GM19467 (cell line): Measurements from ENCODE around the gene CD300LG.

ENCODE experiments used
- ATAC-seq: cut with Tn5 transposase; IDR thresholded peaks from one replicate; pipeline ENCODE4 v1.9.1; 2021; ENCODE audit warnings: mild to moderate bottlenecking, moderate library complexity; ENCODE audit not compliant: unreplicated experiment

The CD300LG gene

DNA sequence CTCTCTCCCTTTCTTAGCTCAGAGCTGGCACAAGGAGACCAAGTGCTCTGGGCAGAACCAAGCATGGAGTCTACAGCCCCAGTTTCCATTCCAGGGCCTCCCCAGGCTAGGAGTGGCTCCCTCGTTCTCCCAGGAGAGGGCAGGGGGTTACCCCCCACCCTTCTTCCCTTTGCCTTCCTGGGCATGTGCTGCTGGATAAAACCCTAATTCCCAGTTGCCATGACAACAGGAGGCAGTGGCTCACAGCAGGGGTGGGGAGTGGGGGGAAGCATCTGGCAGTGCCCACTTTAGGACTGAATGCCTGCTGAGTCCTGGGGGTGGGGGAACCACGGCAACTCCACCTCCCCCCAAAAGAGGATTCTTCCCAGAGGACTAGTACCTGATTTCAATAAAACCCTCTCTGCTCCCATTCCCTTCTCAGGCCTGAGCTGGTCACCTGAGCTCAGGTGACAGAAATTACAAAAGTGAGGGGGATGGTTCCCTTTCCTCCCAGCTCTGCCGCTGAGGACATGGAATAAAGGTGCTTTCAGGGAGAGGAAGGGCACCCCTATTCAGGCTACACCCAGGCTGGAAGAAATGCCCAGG, 58.5 kb downstream of the CD300LG start:
- no peak for ATAC-seq

DNA sequence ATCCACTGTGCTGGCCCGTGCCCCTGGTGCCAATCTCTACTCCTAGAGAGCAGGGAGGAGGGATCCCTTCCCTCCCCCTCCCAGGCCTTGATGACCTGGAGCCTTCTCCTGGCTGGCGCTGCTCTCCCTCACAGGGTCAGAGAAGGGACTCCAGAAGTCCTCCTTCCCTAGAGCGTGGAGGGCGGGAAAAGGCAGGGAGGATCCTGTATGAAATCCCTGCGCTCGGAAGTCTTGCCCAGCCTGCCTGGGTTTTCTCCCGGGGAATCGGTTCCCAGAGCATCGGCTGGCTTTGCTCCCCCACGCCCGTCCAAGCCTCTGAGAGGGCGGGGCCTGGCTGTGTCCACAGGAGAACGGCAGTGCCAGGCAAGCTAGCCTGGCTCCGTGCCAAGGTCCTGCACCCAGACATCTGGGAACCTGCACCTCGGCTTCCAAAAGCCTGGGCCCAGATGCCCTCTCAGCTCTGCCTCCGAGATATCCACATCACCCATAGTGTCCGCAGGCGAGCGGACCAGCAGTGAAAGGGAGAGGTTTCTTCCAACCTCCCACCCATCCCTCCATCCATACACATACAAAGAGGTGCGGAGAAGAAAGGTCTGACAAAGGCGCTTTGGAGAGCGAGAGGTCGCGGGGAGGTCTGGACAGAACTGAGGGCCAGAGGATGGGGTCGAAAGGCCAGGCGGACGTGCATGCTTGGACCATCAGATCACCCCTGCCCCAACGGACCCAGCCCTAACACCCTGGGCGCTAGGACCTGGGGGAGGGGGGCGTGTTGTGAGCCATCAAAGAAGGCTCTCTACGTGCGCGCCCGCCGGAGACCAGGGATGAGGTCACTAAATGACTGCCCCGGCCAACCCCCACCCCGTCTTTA, 59.2 kb downstream of the CD300LG start:
- ATAC-seq: no peak

DNA sequence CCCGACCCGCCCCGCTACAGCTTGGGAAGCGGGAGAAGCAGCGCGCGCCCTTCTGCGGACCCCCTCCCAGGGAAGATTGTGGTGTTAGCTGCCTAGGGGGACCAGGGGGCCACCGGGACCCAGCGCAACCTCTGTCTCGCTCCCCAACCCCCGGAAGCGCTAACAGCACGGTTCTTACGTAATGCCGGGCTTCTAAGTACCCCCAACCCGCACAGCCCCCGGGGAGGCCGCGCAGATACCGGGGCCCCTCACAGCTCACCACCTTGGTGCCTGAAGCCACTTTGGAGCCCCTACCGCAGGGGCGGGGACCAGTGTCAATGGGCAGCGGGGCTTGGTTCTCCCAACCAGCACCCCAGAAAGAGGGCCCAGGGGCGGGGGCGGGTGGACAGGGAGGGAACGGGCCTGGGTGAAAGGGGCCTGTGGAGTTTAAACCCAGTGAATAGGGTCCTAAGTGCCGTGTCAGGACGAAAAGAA, 60.0 kb downstream of the CD300LG start:
- no peak for ATAC-seq

GRCh38 chr17:43907425-43907981, 60.5 kb downstream of the CD300LG start, which contains the start of gene MPP2:
Gene MPP2, minus strand, starts transcription at chr17:43907536. Its CDS starts 3,076 bp downstream, at chr17:43904460.
- ATAC-seq: no peak

GRCh38 chr17:43907998-43908721, 61.2 kb downstream of the CD300LG start:
- ATAC-seq: no peak

DNA sequence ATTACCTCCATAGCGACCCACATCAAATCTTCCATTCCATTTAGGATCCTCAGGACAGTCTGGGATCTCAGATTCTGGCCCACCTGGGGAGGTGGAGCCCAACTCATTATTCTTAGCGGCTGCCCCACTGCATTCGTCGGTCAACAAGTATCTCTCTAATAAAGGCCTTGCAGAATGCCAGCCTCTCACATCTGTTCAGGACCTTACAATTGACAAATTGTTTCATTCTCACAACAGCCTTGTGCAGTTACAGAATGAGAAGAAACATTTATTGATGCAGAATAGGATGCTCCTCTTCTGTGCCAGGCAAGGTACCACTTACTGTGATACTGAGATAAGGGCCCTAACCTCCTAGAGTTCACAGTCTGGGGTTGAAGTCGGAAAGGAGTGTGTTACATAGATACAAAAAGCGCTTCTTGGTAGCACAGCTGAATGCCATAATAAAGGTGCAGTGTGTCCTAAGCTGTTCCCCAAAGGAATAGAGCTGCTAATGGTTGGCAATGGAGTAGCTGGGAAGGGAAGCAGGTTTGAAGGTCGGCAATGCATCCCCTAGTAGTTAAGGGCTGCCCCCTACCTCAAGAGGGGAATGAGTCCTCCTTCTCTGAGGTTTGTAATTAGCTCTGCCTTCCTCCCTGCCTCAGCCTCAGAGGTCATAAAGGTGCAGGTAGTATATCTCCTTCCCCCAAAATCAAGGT, 62.7 kb downstream of the CD300LG start:
- no peak for ATAC-seq

DNA sequence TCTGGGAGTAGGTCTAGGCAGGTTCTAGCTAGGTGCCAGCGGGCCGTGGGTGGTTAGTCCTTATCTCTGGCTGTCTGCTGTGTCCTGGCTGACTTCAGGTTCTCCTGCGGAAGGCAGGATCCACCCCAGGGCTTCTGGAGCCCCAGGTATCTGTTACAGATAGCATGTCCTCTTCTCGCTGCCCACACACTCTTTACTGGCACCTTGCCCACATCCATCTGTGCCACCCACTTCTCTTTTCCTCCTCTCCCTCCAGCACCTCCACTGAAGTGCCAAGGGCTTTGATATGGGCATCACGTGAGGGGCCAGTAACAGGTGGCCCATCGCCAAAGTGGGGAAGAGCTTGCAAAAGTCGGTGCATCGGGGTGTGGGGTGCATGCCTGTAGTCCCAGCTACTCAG, 64.9 kb downstream of the CD300LG start:
- ATAC-seq: no peak

- ATAC-seq: no peak
Observed at GRCh38 chr17:43912635-43913304, 65.8 kb downstream of the CD300LG start.
